ENCODE data around the gene RER1. TPM values are rescaled to one million over a fixed set of nuclear protein-coding genes. Genes with fewer than 3 reads are reported as not detected.

The RER1 gene
- total RNA-seq, 1 donor from 2014 or later: 99.3 TPM

DNA sequence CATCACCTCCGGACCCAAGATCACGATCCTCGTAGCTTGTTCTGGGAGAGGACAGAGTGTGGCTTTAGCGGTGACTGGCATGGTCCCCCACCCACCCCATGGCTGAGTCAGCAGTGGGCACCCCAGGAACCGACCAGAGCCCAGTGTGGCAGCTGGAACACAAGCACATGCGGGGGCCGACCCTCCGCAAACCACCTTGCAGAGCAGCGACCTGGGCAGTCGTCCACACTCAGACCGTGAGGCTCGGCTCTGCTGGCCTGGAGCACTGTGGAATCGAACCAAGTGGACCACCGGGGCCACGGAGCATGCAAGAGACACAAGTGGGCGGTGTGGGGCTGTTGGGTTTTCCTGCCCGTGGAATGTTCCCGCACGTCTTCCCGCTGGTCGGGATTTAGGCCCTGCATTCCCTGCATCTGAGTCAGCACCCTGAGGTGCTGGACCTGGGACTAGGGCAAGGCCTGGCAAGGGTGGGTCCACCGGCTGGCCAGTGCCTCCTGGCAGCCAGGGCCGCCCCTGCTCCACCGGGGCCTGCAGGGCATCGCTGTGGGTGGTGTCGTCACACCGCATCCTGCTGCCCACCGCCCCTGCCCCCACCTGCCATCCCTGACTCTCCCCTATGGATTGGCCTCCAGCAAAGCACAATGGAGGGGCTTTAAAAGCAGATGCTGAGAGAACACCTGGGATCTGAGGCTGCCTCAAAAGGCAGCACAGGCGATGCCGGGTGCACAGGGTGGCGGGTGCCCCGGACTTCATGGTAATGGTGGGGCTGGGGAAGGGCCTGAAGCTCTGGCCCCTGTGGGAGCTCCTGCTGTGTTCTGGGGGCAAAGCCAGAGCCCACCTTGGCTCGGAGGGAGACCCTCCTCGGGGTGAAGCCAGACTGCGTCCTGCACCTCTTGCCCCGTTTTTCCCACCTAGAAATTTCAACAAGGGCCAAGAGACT, 18.8 kb upstream of the RER1 start:
- no peak for DNase-seq (ENCODE audit: low spot score, unreplicated experiment)
- peaks cover 14% of the 10 kb centered on the region for H3K36me3 Mint-ChIP-seq (ENCODE audit: insufficient read depth)
- no peak overlapping the region for H3K27ac Mint-ChIP-seq
- no peaks in the 10 kb centered on the region for H3K27me3 Mint-ChIP-seq
- H3K4me3 Mint-ChIP-seq (ENCODE audit: low read depth): no peak overlapping the region
- no peaks in the 10 kb centered on the region for H3K9me3 Mint-ChIP-seq (ENCODE audit: low read depth)
- no peaks in the 10 kb centered on the region for H3K4me1 Mint-ChIP-seq (ENCODE audit: low read depth)
- TF ChIP-seq, protein P1, sequence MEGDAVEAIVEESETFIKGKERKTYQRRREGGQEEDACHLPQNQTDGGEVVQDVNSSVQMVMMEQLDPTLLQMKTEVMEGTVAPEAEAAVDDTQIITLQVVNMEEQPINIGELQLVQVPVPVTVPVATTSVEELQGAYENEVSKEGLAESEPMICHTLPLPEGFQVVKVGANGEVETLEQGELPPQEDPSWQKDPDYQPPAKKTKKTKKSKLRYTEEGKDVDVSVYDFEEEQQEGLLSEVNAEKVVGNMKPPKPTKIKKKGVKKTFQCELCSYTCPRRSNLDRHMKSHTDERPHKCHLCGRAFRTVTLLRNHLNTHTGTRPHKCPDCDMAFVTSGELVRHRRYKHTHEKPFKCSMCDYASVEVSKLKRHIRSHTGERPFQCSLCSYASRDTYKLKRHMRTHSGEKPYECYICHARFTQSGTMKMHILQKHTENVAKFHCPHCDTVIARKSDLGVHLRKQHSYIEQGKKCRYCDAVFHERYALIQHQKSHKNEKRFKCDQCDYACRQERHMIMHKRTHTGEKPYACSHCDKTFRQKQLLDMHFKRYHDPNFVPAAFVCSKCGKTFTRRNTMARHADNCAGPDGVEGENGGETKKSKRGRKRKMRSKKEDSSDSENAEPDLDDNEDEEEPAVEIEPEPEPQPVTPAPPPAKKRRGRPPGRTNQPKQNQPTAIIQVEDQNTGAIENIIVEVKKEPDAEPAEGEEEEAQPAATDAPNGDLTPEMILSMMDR (IDR thresholded peaks at IDR 0.05; ENCODE audit: unreplicated experiment): no peak

DNA sequence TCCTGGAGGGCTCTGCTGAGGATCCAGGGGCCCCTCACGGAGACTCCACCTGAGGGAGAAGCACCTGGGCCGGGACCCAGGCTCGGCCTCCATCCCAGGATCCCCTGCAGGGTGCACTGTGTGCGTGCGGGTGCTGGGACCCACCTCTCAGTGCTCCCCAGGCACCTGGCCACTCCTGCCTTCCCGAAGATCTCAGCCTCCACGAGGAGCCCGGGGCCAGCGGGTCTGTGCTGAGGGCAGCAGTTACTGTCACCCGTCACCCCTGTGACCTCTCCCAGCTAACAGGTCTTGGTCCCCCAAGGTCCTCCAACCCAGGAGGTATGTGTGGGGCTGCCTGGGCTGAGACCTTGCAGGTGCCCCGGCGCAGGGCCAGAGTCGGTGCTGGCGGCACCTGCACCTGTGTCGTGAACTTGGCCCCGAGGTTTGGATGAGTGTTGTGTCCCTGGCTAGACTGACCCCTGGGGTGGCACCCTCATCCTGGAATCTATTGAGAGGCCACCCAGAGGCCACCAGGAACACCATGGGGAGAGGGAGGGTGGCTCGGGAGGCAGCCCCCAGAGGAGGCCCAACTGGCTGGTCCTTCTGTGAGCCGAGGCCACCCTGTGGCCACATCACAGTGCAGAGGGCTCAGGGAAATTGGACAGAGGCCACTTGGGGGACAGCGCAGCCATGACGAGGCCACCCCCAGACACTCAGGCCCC, 17.9 kb upstream of the RER1 start:
- no peak for DNase-seq (ENCODE audit: low spot score, unreplicated experiment)
- Mint-ChIP-seq H3K27ac (no peak overlapping the region), H3K4me1 (ENCODE audit: low read depth) (no peaks in the 10 kb centered on the region), H3K9me3 (ENCODE audit: low read depth) (no peaks in the 10 kb centered on the region), H3K4me3 (ENCODE audit: low read depth) (no peak overlapping the region), H3K27me3 (no peaks in the 10 kb centered on the region), H3K36me3 (ENCODE audit: insufficient read depth) (peaks cover 9% of the 10 kb centered on the region)
- TF ChIP-seq, protein P1 (IDR thresholded peaks at IDR 0.05; ENCODE audit: unreplicated experiment): no peak

DNA sequence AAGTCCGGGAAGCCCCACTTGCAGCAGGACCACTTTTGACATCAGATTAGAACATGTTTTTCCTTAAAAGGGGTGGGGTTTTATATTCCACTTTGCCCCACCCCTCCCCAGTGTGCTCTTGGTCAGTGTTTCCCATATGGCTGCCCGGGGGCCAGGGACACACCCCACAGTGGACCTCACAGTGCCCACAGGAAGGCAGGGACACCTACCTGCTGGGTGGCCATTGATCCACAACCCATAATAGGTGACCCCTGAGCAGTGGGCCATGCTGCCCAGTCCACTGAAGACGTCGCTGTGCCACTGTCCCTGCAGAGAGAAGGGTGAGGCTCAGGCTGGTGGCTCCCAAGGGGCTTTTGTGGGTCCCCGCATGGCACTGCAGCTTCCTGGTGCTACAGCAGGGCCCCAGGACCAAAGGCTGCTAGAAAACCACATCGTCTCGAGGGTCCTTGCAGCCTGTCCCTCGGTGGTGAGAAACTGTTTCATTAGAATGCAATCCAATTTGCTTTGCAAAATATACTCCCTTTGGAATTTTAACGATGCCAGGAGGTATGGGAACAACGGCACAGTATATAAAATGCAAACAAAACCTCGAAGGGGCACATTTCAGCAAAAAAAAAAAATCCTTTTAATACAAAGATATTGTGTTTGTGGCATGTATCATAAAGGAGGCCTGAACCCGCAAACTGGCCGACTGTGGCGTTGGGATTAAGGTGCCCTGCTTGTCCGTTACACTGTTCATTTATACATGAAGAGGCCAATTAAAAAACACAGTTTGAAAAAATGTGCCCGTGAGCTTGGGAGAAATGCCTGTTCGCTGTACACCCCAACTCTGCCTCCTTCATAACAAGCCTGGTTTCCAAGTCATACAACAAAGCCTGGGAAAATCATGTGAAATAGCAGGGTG, 17.1 kb upstream of the RER1 start:
- Mint-ChIP-seq H3K27me3 (no peaks in the 10 kb centered on the region), H3K4me3 (ENCODE audit: low read depth) (no peak overlapping the region), H3K4me1 (ENCODE audit: low read depth) (no peaks in the 10 kb centered on the region), H3K36me3 (ENCODE audit: insufficient read depth) (peaks cover 9% of the 10 kb centered on the region), H3K9me3 (ENCODE audit: low read depth) (no peaks in the 10 kb centered on the region), H3K27ac (no peak overlapping the region)
- TF ChIP-seq, protein P1 (IDR thresholded peaks at IDR 0.05; ENCODE audit: unreplicated experiment): no peak
- no peak for DNase-seq (ENCODE audit: low spot score, unreplicated experiment)

DNA sequence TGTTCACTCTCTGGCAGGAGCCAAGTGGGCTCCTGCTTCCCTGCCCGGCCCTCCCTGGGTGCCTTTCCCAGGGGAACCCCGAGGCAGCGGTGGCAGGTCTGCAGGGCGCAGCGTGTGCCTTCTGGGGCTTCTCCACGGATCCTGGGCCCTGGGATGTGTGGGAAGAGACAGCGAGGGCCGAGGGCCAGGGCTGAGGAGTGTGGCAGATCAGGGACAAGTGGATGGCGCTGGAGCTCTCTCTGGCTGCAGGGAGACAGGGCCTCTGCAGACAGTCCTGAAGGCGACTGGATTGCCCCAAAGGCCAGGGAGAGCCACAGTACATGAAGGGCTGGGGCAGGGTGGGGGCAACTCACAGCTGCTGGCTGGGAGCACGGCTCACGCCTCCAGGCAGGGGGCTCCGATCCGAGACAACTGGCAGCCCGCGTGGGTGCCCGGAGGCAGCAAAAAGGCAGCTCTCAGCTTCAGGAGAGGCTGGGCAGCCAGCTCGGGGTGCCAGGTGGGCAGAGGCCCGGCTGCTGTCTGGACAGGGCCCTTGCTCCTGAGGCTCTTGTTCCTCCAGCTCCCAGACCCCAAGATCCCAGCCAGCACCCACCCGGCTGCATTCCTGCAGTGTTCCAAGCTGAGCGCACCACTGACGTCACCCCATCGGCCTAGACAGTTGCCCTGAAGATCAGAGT, 16.3 kb upstream of the RER1 start:
- Mint-ChIP-seq H3K27me3 (no peaks in the 10 kb centered on the region), H3K4me1 (ENCODE audit: low read depth) (no peaks in the 10 kb centered on the region), H3K9me3 (ENCODE audit: low read depth) (no peaks in the 10 kb centered on the region), H3K27ac (no peak overlapping the region), H3K4me3 (ENCODE audit: low read depth) (no peak overlapping the region), H3K36me3 (ENCODE audit: insufficient read depth) (peaks cover 7% of the 10 kb centered on the region)
- DNase-seq (ENCODE audit: low spot score, unreplicated experiment): no peak
- TF ChIP-seq, protein P1 (IDR thresholded peaks at IDR 0.05; ENCODE audit: unreplicated experiment): no peak
